GM18907 (cell line): Measurements from ENCODE around the gene CACNG4.
"Not testable (repeated sequence)": the region's sequence is repeated elsewhere in the genome, so short reads cannot be mapped to it uniquely, and the experiment has no call there.

Experiments
- ATAC-seq: cut with Tn5 transposase; IDR thresholded peaks from one replicate; pipeline ENCODE4 v1.9.1; 2021; ENCODE audit warnings: mild to moderate bottlenecking, moderate library complexity; ENCODE audit not compliant: unreplicated experiment

Gene CACNG4

DNA sequence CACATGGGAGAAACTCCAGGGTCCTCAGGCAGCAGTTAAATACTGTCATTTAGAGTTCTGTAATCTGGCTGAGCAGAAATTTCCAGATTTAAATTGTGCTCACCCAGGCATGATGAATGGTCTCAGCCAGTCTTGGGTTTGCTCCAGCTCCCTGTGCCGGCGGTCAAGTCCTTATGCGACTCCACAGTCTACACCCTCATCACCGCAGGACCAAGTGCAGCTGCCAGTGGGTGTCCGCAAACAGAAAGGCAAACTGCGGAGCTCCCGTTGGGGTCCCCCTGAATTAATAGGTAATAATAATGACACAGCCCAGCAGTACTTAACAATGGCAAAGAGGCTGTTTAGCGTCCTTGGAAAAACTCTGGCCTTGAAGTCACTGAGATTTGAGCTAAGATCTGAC is 3.9 kb upstream of the CACNG4 start:
- no peak for ATAC-seq

DNA sequence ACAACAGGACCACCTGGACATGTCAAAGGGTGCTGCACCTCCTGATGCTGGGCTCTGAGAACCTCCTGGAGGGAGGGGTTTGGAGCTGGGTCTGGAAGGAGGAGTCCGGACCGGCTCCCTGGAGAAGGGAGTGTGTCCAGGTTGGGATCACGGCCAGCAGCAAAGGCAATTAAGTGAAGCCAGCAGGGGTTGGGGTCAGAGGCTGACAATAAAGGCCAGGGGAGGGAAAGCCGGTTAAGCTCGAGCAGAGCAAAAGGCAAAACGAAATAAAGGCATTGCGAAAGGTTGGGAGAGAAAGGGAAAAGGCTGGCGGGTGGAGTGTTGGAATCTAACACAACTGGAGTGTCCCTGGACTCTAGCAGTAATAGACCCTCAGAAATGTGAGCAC is 992 bp upstream of the CACNG4 start:
- ATAC-seq = no peak

DNA sequence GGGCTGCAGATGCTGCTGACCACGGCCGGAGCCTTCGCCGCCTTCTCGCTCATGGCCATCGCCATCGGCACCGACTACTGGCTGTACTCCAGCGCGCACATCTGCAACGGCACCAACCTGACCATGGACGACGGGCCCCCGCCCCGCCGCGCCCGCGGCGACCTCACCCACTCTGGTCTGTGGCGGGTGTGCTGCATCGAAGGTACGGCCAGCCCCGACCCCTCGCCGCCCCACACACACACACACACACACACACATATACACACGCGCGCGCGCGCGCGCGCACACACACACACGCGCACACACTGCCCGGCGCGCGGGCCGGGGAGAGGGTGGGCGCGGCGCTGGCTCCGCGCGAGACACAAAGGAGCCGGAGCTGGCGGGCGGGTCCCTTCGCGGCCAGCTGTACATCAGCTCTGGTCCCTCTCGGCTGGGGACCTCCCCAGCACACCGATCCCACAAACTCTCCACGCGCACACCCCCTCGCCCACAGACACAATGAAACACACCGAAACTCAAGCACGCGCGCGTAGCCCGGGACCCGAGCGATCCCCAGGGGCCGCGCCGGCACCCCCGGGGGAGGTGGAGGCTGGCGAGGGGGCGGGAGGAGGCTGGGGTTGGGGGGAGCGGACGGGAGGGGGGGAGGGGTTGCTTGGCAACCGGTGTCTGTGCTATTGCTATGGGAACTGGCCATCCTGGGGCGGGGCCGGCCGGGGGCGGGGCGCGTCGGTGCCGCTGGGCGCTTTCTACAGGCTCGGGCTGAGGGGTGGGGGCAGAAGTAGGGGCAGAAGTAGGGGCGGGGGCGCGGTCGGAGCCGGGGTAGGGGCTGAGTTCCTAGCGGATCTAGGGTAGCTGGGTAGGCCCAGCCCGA is 658 bp downstream of the CACNG4 start:
- no peak for ATAC-seq

DNA sequence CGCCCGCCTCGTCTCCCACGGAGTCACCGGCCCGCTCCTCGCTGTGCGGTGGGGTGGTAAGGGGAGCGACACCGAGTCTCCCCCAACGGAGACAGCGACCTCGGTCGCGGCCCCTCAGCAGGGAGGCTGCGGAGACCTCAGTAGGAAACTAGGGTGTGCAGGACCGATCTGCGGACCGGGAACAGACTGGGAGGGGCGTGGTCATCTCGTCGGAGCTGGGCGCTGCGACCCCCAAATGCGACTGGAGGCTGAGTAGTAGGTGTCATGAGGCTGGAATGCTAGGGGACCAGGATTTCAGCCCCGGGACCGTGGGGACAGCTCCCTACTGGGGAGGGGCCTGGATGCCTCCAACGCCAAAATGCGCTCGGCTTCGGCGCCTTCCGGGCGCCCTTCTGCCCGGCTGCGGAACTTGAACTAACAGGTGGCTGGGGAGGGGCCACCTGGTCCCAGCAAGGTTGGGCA is 1.3 kb downstream of the CACNG4 start:
- ATAC-seq = no peak

DNA sequence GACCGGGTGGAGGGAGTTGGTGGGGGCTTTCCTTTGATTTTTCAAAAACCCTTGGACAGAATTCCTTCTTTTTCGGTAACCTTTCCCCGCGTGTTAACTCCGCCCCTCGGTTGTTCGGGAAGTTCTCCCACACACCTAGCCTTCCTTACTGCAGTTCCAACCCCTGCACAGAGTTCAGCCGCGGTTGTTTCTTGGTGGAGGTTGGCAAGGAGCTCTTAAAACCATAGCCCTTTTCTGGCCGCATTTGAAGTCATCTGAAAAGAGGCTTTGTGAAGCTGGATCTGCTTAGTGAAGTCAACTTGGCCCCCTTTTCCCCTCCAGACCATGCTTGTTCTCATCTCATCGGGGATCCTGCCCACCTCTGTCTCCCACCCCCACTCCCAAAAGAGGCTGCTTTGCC is 1.8 kb downstream of the CACNG4 start:
- no peak for ATAC-seq

DNA sequence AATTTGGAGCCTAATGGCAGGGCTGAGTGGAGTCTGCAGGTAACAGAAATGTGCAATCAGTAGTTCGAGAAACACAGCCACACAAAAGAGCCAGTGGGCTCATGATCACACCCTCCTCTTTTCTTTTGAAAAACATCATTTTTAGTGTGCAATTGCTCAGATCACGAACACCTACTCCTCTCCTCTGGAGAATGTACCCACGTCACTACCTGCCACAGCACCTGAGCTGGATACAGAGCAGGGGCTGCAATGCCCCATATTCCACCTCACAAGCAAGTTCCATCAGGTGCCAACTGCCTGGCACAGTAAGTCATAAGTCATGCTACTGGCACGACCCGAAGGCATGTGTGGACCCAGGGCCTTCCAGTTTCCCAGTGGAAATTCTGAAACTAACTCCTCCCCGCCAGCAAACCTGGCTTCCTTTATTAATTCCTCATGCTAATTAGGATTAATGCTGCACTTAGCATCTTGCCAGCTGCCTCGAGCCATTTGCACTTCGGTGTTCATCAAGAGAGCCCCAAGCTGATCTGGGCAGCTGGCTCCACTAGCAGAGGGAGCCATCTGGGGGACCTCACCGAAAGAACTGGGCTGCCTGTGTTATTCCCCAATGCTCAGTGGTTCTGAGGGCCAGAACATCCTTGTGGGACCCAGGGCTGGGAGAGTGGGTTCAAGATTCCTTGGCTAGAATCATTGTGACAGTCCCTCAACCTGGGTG is 2.4 kb downstream of the CACNG4 start:
- no peak for ATAC-seq

DNA sequence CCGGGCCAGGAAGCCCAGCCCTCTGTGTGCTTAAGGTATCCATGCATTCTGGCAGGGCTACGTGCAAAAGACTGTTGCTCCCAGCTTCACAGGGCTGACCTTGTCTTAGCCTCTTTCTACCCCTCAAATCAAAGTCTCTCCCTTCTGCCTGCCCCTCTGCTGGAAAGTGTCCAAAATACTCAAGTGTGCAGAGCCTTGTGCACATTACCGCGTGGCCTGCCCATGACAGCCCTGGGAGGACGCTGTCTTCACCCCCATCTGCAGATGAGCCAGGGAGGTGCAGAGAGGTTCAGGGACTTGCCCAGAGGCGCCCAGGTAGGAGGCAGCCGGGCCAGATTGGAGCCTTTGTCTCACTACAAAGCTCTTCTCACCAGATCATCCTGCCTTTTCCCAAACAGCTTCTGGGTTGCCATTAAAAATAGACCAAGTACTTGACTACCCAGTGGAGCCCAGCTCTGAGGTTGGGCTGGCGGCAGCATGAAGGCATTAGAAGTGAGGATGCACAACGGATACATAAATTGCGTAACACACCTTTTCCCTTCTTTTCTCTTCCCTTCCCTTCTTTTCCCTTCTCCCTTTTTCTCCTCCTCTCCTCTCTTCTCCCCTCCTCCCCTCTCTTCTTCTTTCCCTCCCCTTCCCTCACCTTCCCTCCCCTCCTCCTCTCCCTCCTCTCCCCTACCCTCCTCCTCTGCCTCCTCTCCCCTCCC is 3.5 kb downstream of the CACNG4 start:
- ATAC-seq = no peak

DNA sequence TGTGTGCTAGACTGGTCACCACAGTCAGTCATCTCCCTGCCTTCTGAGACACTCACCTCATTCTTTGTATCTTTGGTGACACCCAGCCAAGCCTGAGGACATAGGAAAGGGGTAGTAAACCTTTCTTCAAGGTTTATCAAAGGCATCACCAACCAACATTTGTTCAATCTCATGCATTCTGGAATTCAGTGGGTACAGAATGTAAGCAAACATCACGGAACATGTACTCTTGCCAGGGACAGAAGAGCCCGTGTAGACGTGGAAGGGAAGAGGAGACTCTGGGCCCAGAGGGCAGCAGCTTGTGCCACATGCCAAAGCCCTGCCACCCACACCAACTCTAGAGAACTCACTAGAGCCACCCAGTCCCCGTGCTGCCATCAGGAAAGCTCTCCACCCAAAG is 4.4 kb downstream of the CACNG4 start:
- no peak for ATAC-seq

DNA sequence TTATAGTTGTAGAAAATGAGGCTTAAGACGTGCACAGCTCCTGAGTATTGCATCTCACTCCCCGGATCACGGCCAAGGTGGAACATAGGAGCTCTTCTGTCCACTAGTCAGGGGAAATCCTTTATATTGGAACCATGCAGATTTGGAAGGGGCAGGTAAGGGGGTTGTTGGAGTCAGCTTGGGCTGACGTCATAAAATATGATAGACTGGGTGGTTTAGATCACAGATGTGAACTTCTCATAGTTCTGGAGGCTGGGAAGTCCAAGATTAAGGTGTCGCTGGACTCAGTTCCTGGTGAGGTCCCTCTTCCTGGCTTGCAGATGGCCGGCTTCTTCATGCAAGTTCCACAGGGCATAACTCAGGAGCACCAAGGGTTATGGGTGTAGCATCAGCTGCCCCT is 5.6 kb downstream of the CACNG4 start:
- ATAC-seq = no peak

DNA sequence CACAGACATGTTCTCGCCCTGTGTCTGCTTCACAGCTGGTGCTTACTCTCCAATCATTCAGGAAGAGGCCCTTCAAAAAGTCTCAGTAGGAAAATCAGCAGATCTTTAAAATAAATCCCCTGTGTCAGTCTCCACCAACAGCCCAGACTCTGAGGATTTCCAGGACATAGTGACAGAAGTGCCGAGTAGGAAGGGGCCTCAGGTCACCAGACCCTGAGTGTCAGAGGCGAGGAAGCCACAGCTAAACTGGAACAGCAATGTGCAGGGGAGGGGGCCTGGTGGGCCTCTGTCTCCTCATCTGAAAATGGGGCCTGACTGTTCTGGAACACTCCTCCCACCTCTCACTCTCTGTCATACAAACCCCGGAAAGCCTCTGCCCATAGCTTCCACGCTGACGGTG is 6.3 kb downstream of the CACNG4 start:
- ATAC-seq = no peak

DNA sequence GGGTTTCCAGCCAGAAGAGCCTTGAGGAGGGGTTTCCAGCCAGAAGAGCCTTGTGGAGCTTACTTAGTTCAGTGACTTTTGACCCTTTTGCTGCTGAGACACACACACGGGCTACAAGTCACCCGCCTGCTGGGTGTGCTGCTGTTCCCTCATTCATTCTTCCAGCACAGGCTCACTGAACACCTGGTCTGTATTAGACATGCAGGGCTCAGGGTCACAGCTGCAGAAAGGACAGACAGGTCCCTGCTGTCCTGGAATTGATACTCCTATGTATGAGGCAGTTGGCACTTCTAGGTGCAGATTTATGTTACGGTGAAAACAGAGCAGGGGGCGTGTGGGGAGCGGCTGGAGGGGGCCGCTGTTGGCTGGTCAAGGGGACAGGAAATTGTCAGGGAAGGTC is 6.8 kb downstream of the CACNG4 start:
- no peak for ATAC-seq

DNA sequence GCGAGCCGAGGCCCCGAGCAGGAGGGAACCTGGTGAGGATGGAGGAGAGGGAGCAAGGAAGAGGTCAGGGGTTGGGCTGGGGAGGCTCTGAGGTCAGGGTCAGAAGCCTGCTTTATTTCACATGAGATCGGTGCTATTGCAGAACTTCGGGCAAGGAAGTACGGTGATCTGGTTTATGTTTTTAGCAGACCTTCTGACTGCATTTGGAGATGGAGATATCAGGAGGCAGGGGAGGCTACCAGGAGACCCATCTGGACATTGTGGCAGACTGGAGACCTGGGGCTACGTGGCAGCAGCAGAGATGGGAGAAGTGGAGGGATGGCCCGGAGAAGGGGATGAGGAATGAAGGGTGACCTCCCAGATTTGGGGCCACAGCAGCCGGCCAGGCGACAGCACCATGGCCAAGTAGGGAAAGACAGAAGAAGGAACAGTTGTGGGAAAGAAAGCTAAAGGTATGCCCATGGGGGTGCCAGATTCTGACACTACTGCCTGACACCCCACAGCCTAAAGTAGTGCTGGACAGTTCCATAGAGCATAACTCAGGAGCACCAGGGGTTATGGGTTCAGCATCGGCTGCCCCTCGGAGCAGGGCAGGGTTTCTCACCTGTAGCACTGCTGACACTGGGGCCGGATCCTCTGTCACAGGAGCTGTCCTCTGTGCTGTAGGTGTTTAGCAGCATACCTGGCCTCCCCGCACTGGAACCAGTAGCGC is 7.4 kb downstream of the CACNG4 start:
- ATAC-seq = no peak

DNA sequence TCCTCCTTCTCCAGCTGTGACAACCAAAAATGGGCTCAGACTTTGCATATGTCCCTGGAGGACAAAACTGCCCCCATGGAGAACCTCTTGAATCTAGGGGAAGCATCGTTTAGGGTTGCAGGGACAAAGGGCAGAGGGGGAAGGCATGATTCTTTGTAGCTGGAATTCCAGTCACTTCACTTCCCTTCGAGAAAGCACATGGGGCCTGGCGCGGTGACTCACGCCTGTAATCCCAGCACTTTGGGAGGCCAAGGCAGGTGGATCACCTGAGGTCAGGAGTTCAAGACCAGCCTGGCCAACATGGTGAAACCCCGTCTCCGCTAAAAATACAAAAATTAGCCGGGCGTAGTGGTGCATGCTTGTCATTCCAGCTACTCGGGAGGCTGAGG is 7.9 kb downstream of the CACNG4 start:
- ATAC-seq = not testable (repeated sequence)

DNA sequence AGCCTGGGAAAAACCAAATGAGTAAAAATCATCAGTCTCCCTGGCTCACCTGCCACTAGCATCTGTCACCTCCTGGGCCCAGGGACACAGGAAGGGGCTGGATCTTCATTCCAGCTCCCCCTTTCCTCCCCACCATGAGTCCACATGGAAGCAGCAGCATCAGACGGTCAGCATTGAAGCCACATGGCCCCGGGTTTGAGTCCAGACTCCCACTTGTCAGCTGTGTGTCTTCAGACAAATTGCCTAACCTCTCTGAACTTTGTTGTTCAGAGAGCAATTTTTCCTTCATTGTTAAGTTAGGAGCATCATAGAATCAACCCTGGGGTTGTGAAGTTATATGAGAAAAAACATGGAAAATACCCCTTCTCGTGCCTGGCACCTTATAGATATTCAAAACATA is 10.7 kb downstream of the CACNG4 start:
- ATAC-seq = no peak

DNA sequence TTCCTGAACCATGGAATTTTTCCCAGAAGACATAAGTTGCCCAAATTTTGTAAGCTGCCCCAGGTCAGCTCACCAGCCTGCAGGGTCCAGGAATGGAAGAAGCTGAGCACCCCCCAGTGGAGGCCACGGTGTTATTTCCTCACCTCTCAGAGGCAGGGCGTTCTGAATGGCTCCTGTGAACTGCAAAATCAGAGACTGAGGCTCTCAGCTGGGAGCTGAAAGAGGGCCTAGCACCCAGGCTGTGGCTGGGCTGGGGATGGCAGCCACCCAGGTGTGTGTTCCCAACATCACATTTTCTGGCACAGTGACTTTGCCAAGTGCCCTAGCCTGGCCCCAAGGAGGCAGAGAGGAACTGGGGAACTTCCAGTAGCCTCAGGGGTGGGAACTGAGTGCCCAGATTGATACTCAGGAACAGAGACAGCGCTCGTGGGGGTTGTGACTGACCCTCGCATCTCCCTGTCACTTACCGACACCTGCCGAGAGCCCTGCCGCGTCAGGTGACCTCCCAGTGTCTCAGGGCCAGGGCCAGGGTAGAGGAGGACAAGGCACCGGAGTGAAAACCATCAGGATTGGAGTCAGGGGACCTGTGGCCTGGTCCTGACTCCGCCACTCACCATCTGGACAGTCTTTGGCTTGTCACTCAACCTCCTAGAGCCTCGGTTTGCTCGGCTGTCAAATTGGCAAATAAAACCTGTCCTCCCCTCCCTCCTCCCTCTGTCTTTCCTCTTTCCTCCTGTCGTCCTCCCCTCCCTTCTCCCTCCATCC is 11.3 kb downstream of the CACNG4 start:
- ATAC-seq = no peak

DNA sequence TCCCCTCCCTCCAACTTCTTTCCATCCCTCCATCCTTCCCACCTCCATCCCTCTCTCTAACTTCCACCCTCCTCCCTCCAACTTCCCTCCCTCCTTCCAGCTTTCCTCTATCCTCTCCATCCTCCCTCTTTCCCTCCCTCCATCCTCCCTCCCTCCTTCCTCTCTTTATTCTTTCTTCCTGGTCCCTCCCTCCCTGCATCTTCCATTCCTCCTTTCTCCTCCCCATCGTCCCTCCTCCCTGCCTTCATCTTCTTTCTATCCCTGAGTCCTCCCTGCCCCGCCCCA is 11.8 kb downstream of the CACNG4 start:
- ATAC-seq = no peak

DNA sequence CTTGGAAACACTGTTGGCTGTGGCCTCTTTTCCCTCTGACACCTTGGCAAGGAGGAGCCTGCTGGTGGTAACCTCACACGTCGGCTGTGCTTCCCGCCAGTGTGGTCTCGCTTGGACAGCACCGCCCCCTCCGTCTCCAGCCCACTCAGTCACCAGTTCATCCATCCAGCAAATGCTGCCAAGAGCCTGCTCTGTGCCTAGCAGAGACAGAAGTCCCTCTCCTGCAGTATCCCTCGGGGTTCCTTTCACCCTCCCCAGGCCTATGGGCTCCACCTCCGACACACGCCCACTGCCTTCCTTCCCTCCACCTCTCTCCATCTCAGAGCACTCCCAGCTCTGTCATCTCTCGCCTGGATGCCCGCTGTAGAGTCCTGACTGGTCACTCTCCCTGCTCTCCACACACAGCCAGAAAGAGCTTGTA is 12.3 kb downstream of the CACNG4 start:
- ATAC-seq = no peak

DNA sequence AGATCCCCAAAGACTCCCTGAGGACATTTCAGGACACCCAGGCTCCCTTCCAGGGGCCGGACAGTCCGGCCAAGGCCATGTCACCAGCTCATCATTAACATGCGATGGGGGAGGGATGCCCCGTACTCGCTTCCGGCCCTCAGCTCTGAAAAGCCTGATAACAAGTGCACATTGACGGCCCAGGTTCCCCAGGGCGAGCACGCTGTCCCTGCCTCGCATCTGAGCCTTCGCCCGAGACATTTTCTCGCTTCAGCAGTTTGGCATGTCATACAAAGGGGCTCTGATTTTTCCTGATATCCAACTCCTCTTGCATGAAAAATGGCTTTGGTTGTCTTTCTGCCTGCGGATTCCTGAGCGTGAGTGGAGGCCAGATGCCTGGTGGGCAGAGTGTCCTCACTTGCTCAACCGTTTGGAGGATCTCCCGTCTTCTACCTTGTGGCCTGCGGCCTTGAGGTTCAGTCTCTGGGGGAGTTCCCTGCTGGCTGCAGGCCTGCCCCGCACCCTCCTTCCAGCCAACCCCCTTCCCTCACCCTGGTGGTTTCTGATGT is 14.1 kb downstream of the CACNG4 start:
- ATAC-seq = no peak

DNA sequence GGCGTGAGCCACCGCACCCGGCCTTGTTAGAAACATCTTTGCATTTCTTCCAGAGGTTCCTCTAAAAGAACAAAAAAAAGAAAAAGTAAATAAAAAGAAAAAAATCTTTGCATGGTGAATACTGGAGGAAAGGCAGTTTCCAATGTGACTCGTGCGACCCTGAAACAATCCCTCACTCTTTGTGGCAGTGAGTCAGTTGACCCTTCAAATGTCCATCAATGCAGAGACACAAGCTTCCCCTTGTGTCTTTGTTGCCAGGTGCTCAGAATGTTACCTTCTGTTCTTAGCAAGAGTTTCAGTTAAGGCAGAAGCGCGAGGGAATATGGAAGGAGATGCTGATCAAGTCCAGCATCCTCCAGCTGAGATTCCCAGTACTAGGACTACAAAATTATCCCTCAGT is 16.4 kb downstream of the CACNG4 start:
- no peak for ATAC-seq

DNA sequence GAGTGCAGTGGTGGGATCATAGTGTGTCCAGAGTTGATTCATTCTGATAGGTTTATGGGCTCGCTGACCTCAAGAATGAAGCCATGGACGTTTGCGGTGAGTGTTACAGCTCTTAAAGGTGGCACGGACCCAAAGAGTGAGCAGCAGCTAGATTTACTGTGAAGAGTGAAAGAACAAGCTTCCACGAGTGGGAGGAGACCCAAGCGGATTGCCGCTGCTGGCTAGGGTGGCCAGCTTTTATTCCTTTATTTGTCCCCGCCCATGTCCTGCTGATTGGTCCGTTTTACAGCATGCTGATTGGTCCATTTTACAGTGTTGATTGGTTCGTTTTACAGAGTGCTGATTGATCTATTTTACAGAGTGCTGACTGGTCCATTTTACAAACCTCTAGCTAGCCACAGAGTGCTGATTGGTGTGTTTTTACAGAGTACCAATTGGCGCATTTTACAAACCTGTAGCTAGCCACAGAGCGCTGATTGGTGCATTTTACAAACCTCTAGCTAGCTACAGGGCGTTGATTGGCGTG is 17.5 kb downstream of the CACNG4 start:
- no peak for ATAC-seq
